RWPE2 (cell line): ENCODE results near the gene EIF4H.

Source experiments
- ATAC-seq: fragments of 200-7000 bp; cut with Tn5 transposase; 3 replicates; pipeline ENCODE4 v1.9.1; 2021; ENCODE audit warnings: low read depth
- DNase-seq: peaks from one replicate; pipeline ENCODE4 v3.0.0-alpha.2; 2020; ENCODE audit warnings: low spot score
- H3K27ac ChIP-seq: fragments of 450-650 bp; 2 replicates; pipeline ENCODE4 v1.5.1; 2017; ENCODE audit warnings: mild to moderate bottlenecking; ENCODE audit not compliant: poor library complexity, severe bottlenecking
- H3K27me3 ChIP-seq: fragments of 250-450 bp; sonication (Bioruptor Pico); 2 replicates; pipeline ENCODE4 v1.5.1; 2021; ENCODE audit warnings: mild to moderate bottlenecking, moderate library complexity; ENCODE audit not compliant: insufficient read depth, poor library complexity, severe bottlenecking
- H3K36me3 ChIP-seq: fragments of 250-450 bp; sonication (Bioruptor Pico); 2 replicates; pipeline ENCODE4 v1.5.1; 2020; ENCODE audit warnings: low read depth, mild to moderate bottlenecking, moderate library complexity
- H3K4me1 ChIP-seq: fragments of 250-450 bp; sonication (Bioruptor Pico); 2 replicates; pipeline ENCODE4 v1.5.1; 2021; ENCODE audit warnings: mild to moderate bottlenecking, moderate library complexity; ENCODE audit not compliant: insufficient read depth, poor library complexity, severe bottlenecking
- H3K4me3 ChIP-seq: fragments of 250-450 bp; sonication (Bioruptor Pico); 2 replicates; pipeline ENCODE4 v1.5.1; 2021; ENCODE audit warnings: mild to moderate bottlenecking, moderate library complexity; ENCODE audit not compliant: severe bottlenecking
- H3K9me3 ChIP-seq: fragments of 250-450 bp; sonication (Bioruptor Pico); 2 replicates; pipeline ENCODE4 v1.5.1; 2021; ENCODE audit warnings: mild to moderate bottlenecking, moderate library complexity; ENCODE audit not compliant: severe bottlenecking
- CTCF ChIP-seq: fragments of 450-650 bp; IDR thresholded peaks from one replicate; pipeline ENCODE4 v1.5.1; 2017; ENCODE audit warnings: mild to moderate bottlenecking, moderate library complexity; ENCODE audit not compliant: poor library complexity, severe bottlenecking

EIF4H gene

GRCh38 chr7:74236284-74236683 is 62.1 kb downstream of the EIF4H start:
- Histone ChIP-seq H3K27ac (no peak overlapping the region), H3K27me3 (no peaks in the 10 kb centered on the region), H3K4me3 (no peak overlapping the region), H3K4me1 (no peaks in the 10 kb centered on the region), H3K9me3 (no peaks in the 10 kb centered on the region), H3K36me3 (peaks cover 91% of the 10 kb centered on the region)
- no peak for DNase-seq
- TF ChIP-seq CTCF = no peak
- ATAC-seq = no peak

DNA sequence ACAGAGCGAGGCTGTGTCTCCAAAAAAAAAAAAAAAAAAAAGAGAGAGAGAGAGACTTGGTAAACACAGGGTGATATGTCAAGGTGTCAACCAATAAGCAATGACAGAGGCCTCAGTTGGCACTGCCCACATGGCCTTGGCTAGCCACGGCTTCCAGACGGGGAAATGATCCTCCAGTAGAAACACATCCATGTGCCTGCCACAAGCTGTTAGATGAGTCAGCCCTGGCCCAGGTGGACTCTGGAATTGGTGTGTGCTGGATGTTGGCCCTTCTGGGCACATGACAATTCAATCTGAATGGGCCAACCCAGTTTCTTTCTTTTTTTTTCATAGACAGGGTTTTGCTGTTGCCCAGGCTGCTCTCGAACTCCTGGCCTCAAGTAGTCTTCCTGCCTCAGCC is 66.3 kb downstream of the EIF4H start:
- Histone ChIP-seq H3K9me3 (no peaks in the 10 kb centered on the region), H3K4me3 (no peak overlapping the region), H3K4me1 (no peaks in the 10 kb centered on the region), H3K27ac (no peak overlapping the region), H3K36me3 (peaks cover 87% of the 10 kb centered on the region), H3K27me3 (no peaks in the 10 kb centered on the region)
- ATAC-seq = no peak
- no peak for TF ChIP-seq CTCF
- DNase-seq = no peak

- H3K9me3 ChIP-seq = no peaks in the 10 kb centered on the region
- no peak overlapping the region for H3K4me3 ChIP-seq
- H3K4me1 ChIP-seq = no peaks in the 10 kb centered on the region
- peaks cover 86% of the 10 kb centered on the region for H3K36me3 ChIP-seq
- ATAC-seq (no peak), DNase-seq (no peak)
- no peak overlapping the region for H3K27ac ChIP-seq
- no peaks in the 10 kb centered on the region for H3K27me3 ChIP-seq
- no peak for TF ChIP-seq CTCF
These were observed 67.9 kb downstream of the EIF4H start for GRCh38 chr7:74242122-74242443.

- Histone ChIP-seq H3K4me3 (no peak overlapping the region), H3K9me3 (no peaks in the 10 kb centered on the region), H3K4me1 (no peaks in the 10 kb centered on the region), H3K27me3 (no peaks in the 10 kb centered on the region), H3K36me3 (peaks cover 93% of the 10 kb centered on the region), H3K27ac (no peak overlapping the region)
- TF ChIP-seq CTCF = no peak
- DNase-seq (no peak), ATAC-seq (no peak)
These were observed 72.3 kb downstream of the EIF4H start for GRCh38 chr7:74246497-74246896.
